ENCODE data around the gene ZNF804A.

Gene ZNF804A

GRCh38 chr2:184956856-184957255 is 358.5 kb downstream of the ZNF804A start:
- DNase-seq, result no peak

- no peak for DNase-seq
Observed at GRCh38 chr2:184971546-184972068, 373.3 kb downstream of the ZNF804A start.

Measured in hippocampal formation (tissue), 2 donors.